HG03342 (cell line): ENCODE measurements around the gene FAXC.
A peak's percentile ranks its signal among the peaks of the same experiment; 100 is the strongest.

ENCODE experiments used
- ATAC-seq: cut with Tn5 transposase; IDR thresholded peaks from one replicate; pipeline ENCODE4 v1.9.1; 2021; ENCODE audit warnings: mild to moderate bottlenecking, moderate library complexity; ENCODE audit not compliant: unreplicated experiment

Gene FAXC

DNA sequence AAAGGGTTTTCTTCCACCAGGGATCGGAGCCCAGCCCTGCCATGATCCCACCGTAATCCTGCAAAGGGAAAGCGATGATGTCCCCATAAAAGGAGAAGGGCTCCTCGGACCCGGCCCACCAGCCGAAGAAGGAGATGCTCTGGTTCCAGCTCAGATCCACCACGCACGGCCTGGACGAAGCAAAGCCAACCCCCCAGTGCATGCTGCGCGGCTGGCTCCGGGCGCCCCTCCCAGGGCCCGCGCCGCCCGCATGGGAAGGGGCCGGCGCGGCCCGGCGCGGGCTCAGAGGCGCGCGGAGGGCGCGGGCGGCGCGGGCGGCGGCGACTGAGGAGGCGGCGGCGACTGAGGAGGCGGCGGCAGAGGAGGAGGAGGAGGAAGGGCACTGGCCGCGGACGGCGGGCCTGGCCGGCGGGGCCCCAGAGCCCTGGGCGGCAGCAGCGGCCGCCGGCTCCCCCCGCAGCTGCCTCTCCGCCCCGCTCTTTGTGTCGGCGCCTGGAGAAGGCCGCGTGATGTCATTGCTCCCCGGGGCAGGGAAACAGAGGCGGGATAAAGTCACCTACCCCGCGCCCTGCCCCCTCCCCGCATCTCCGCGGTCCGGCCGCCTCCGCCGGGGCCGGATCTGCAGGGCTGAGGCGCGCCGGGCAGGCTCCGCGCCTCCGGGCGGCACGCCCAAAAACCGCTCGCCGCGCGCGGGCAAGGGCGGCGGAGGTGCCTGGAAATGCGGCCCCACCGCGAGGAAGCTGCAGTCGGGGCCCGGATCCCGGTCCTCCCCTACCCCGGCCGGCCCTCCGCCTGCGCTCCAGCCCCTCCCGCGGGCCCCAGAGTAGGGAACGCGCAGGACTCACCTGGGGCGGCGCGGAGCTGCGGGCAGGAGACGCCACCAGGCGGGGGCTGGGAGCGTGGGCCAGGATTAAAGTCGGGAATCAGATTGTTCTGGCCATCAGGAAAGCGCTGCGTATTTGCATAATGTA is at the start of gene FAXC:
FAXC (minus strand) TSS at position 504 of the 971 bp plus-strand sequence; CDS start at position 202, 302 bp downstream.
- ATAC-seq = peak; percentile 49

DNA sequence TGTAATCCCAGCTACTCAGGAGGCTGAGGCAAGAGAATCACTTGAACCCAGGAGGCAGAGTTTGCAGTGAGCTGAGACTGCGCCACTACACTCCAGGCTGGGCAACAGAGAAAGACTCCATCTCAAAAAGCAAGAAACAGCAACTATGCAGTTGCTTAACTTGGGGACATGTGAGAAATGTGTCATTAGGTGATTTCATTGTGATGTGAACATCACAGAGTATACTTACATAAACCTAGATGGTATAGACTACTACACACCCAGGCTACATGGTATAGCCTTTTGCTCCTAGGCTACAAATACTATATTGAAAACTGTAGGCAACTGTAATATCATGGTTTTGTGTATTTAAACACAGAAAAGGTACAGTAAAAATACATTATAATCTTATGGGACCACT is 47.8 kb upstream of the FAXC start:
- no peak for ATAC-seq

DNA sequence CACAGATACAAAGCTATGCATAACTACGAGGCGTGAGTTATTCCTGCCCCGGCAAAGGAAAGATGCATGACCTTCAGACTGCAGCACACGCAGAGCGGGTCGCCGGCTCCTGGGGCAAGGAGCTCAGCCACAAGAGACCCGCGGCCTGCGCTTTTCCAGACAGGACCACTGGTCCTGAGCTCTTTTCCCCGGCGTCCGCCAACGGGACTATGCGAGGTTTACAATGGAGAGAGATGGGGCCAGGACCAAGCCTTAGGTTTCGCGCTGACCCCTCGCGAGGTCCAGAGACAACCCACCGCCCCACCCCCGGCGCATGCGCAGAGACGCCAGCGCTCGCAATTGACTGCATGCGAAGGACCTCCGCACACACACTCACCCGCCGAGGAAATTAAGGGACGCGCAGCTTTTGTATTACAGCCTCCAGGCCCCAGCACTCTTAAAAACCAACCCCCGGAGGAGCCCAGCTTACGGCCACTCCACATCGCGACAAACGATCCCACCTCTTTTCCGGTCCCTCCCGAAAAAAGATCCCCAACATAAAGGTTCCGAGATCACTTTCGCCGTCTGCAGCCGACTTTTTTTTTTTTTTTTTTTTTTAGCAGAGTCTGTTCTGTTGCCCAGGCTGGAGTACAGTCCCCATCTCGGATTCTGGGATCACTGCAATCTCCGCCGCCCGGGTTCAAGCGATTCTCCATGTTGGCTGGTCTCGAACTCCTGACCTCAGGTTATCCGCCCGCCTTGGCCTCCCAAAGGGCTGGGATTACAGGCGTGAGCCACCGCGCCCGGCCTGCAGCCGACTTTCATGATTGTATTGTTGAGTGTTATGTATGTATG is 44.4 kb upstream of the FAXC start, which contains the start of gene COQ3:
COQ3 (minus strand) TSS at position 498 of the 834 bp plus-strand sequence; CDS start at position 482, 16 bp downstream.
- peak; percentile 80 for ATAC-seq

DNA sequence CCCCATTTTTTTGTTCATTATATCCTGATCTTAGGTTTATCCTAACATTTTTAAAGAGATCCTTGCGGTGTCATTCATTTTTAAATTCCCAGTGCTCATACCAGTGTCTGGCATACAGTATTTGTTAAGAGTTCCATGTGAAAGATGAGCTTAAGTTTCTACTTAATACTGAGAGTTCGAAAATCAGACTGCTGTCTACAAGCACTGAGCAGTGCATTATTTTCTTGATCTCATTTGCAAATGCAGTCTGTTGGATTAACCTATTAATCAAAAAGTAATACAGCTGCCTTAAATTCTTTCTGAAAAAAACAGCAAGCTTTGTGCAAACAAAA is 43.9 kb upstream of the FAXC start:
- ATAC-seq = peak; percentile 21

DNA sequence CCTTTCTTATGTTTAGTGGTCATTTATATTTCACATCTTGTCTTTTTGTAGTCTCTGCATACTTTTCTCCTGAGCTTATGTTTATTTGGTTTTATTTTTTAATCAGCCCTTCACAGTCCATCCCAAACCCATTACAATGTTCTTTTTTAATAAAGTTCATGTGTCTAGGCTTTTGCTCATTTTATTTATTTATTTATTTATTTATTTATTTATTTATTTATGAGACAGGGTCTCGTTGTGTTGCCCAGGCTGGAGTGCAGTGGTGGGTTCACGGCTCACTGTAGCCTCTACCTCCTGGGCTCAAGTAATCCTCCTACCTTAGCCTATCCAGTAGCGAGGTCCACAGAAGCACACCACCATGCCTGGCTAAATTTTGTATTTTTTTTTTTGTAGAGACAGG is 41.4 kb upstream of the FAXC start:
- ATAC-seq = no peak

DNA sequence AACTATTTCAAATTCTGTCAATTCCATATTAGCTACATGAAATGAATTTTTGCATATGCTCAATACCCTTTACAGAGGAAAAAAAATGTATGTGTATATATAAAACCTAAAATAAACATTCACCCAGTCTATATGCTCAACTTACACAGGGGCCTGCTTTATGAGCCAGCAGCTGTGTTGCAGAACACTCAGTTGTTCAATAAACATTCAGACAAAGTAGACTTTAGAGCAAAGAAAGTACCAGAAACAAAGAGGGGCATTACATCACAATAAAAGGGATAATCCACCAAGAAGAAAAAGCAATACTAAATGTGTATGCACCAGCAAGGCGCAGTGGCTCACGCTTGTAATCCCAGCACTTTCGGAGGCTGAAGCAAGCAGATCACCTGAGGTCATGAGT is 35.0 kb upstream of the FAXC start:
- no peak for ATAC-seq

DNA sequence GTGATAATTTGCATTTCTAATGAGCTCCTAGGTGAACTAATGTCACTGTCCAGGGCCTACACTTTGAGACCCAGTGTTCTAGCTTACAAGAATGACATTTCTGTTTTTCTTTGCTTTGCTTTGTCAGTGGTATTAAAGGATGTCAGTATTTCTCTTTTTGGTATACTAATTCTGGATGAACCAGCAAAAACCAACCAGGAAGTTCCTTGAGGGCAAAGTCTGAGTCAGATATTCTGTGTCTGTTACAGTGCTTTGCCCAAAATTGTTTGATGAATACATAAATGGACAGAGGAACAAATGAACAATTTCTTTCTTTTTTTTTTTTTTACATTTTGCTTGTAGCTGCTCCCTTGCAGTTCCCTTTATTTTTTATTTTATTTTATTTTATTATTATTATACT is 29.2 kb upstream of the FAXC start:
- ATAC-seq = no peak

DNA sequence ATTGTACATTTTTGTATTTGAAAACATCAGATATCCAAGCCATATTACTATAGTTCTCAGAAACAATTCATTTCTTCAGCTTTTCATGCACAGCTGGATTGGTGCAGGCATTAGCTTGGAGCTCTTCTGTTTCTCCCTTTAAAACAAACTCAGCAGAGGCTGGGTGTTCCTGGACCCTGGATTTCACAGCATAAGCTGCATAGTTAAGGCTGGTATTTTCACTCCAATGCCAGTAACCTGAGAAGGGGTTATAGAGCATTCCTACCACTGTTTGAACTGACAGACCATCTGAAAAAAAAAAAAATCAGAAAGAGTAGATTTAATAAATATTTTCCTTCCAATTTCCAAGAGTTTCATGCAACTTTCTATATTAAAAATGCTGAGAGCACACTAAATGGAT is 20.1 kb upstream of the FAXC start:
- no peak for ATAC-seq

DNA sequence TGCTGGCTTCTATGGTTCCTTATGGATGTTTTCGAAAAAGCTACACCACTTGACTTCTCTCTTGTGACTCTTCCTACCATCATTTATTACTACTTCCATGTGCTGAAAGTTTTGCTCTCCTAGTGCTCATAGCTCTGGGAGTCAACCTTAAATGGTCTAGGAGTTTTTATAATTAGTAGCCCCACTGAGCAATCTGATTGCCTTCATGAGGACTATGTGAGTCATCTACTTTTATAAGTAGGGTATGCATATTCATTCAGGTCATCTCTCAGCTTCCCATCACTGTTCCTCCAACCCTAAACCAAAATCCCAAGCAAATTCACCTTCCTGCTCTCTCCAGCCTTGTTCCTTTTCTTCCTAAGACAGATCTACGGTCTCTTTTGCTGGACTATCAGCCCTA is 17.4 kb upstream of the FAXC start:
- no peak for ATAC-seq

DNA sequence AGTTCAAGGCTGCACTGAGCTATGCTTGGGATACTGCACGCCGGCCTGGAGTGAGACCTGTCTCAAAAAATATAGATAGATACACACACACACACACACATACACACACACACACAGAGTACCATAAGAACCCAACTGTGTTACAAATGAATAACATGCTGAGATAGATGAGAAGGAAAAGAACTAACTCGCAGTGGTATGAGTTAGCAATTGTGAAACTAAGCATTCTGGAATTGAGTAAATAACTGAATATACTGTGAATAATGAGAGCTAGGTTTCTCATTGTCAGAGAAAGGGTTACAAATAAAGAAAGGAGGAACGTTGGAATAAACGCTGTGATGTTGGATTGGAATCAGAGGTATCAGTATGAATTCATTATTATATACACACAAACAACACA is 14.6 kb upstream of the FAXC start:
- peak; percentile 93 for ATAC-seq

DNA sequence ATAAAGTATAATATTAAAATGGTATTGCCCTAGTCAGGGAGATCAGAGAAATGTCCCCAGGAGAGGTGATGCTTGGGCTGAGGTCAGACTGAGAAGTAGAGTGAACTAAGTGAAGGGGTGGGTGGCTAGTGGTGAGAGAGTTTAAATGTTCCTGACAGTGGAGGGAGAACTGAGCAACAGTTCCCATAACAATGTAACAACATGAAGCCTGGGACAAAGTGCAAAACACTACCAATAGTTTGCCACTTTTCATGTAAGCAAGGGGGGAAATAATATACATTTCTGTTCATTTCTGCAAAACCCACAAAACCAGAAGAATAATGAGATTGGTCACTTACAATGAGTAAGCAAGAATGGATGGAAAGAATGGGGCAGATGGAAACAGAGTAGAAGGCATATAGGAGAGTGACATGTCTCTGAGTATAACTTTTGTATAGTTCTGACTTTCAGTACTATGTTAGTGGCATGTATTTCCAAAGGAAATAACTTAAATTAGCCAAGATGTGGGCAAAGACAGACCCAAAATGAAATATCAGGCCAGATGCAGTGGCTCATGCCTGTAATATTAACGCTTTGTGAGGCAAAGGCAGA is 13.3 kb upstream of the FAXC start:
- ATAC-seq = no peak

DNA sequence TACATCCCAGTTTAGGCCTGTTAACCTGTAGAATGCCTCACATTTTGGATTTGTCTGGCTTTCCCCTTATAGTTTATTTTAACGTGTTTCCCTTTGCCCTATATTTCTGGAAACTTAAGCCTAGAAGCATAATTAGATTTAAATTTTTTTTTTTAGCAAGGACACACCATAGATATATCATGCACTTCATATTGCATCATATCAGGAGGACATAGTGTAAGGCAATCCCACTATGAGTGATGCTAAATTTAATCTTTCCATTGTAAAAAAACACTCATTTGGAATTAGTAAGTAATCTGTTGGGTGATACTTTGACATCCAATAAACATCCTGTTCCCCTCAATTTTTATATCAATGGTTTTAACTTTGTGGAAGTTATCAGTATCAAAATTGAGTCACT is 10.3 kb upstream of the FAXC start:
- no peak for ATAC-seq

DNA sequence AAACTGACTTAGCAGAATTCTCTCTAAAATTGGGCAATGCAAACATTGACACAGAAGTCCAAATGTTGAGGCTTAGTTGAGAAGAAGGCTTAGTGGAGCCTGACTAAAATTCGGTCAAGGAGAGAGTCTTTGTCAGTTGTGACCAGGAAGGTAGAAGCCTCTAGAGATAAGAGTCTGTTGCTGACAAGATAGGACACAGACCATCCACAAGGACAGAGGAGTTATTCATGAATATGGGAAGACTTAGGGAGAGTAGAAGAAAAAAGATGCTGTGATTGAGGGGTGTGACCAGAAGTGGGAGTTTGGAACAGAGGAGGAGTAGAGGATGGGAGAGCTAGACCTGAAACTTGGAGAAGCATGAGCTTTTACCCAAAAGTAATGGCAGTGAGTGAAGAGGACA is 7.2 kb upstream of the FAXC start:
- ATAC-seq = no peak

DNA sequence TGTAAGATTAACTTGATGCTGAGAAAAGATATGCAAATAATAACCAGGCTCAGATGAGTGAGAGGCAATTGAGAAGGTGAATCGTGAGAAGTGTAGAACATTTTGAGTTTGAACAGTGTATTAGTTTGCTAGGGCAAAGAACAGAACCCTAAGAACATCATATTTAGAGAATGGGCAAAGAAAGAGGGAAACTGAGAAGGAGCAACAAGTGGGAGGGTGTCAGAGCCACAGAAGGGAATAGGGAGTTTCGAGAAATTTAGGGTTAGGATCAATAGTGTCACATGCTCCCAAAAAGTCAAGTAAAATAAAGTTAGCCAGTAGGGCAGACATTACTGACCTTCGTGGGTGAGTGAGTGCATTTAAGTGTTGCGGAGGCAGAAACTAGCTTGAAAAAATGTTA is 5.5 kb upstream of the FAXC start:
- no peak for ATAC-seq

DNA sequence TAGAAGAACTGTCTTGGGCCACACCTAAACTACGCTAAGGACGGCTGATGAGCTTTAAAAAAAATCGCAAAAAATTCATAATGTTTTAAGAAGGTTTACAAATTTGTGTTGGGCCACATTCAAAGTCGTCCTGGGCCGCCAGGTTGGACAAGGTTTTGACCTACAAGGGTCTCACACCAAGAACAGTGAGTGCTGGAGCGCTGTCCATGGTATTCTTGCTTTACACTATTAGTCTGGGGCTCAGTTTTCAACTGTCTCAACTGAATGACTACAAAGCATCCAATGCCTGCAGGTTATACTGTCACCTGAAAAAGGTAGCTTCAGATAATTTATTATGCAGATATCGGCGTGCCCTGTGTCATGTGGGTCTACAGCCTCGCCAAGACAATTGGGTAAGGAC is 3.7 kb upstream of the FAXC start:
- no peak for ATAC-seq

DNA sequence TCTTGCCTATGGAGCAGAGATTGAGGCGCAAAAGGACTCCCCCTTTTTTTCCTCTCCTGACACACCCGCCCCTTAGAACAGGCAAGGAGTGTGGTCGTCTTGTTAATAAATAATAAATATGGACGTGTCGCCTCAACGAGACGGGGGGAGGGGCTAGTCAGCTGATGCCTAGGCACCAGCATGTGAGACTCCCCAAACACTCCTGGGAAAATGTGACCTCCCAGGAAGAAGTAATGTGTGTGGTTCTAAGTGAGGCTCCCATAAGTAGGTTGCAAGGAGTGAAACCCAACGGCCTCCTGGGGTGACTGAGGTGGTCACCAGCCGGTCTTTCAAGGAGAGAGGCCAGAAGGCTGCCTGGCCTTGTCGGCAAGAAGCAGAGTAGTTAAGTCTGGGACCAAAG is 1.1 kb upstream of the FAXC start:
- ATAC-seq = no peak

DNA sequence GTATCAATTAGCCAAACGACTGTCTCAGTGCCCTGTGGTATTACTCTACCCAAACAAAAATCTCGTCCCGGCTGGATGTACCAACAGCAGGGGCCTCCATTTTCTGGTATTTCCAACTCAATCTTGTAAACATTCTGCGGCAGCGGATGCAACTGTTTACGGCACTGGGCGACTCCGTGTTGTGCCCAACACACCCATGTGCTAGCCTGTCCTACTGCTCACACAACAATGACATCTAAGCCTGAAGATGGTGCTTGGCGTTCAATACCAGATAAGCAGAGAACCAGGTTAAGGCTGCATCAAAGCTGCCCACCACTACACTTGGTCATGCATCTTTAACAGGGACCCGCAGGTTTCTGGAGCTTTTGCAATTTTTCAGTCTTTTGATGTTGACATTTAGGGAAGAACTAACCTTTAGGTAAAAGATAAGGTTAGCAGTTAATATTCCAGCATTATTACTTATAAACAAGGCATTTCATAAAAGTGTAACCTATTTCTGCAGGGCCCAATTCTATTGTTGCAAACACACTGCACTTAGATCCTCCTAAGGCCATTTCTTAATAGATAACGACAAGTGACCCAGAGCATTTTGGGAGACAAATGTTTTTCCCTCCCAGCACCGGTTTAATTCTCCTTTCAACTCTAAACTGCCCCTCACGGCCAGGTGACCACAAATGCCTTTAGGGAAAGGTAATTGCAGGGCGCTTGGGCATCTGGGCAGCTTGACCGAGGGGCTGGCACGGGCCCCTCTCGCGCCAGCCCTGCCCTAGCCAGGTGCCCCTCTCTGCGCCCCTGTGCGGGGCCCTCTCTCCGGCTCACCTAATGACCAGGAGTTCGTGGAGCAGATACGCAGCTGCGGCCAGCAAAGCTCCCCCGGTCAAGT is 945 bp downstream of the FAXC start:
- no peak for ATAC-seq

DNA sequence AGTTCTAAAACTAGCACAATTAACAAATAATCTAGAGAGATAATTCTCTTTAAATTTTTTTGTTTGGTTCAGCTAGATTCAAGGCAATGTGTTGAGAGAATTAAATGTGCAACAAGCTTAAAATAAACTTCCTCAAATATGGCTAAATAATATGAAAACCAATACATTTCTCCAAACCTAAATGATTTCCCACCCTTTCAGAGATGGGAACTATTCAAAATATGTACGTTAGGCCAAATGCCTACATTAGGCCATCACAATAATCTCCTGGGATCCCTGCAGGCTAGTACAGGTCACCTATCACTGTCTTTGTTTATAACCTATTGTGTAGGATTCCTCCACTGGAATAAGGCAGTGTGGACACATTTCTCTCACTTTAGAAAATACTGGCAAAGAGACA is 1.7 kb downstream of the FAXC start:
- no peak for ATAC-seq

DNA sequence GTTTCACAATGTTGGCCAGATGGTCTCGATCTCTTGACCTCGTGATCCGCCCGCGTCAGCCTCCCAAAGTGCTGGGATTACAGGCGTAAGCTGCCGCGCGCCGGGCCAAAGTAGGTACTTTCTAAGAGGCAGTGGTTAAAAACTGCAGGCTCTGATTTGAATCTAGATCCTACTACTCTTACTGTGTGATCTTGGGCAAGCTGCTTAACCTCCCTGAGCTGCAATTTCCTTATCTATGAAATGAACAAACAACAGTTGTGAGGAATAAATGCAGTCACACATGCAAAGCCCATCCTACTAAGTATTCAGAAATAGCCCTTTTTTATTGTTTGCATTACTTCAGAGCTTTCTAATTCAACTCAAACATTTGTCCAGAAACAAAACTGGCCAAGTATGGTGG is 2.9 kb downstream of the FAXC start:
- no peak for ATAC-seq

DNA sequence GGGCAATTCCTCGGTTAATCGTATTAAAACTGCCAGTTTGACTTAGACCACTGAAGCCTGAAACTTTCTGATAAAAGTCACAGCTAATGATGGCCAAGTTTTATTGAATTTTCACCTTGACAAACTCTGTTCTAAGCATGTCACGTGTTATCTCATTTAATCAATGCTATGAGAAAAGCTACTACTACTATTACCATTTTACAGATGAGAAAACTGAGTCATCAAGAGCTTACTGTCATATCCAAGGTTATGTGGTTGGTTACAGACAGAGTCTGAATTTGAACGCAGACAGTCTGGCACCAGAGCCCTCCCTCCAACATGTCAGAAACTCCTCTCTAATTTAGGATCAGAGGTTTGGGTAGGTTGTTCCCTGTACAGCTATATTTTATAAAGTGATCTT is 4.3 kb downstream of the FAXC start:
- no peak for ATAC-seq

DNA sequence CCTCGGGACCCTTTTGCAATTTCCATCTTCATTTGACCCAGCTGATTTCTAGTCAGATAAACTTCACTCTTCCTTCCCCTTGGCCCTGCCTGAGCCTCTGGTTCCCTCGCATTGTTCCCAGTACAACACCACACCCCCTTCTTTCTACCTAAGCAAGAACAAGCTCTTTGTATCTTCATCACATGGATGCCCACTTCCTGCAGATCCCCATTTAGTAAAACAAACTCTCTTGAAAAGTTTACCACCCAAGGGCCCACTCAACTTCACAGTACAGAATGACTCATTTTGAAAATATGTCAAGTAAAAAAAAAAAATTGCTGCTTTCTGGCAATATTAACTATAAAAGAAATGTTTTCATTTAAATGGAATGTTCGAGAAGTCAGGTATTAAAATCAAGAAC is 5.2 kb downstream of the FAXC start:
- ATAC-seq = no peak
